DMS153 treated with DMSO at 0.1 percent for 48 hours (cell line): Measurements from ENCODE around the gene ZBTB9.
"Not testable (repeated sequence)": the region's sequence is repeated elsewhere in the genome, so short reads cannot be mapped to it uniquely, and the experiment has no call there.

Experiments
- DNase-seq: peaks from one replicate; lab custom pipeline; 2025; ENCODE audit not compliant: unreplicated experiment; lab: John Stamatoyannopoulos, UW

ZBTB9 gene

GRCh38 chr6:33459226-33459625, 4.8 kb downstream of the ZBTB9 start:
- no peak for DNase-seq

- no peak for DNase-seq
Observed at GRCh38 chr6:33466075-33466735, 11.8 kb downstream of the ZBTB9 start.

DNA sequence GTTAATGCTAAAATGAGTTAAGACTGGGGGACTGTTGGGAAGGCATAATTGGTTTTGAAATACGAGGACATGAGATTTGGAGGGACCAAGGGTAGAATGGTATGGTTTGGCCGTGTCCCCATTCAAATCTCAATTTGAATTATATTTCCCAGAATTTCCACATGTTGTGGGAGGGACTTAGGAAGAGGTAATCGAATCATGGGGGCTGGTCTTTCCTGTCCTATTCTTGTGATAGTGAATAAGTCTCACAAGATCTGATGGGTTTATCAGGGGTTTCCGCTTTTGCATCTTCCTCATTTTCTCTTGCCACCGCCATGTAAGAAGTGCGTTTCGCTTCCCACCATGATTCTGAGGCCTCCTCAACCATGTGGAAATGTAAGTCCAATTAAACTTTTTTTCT, 12.7 kb downstream of the ZBTB9 start:
- DNase-seq, result no peak

- DNase-seq, result no peak
Observed at GRCh38 chr6:33469661-33470060, 15.3 kb downstream of the ZBTB9 start.

GRCh38 chr6:33477864-33478263, 23.5 kb downstream of the ZBTB9 start:
- DNase-seq, result no peak

- no peak for DNase-seq
Observed at GRCh38 chr6:33481192-33481591, 26.8 kb downstream of the ZBTB9 start.

- DNase-seq, result not testable (repeated sequence)
Observed at GRCh38 chr6:33482620-33483019, 28.2 kb downstream of the ZBTB9 start.

- DNase-seq, result no peak
Observed at GRCh38 chr6:33483678-33484077, 29.3 kb downstream of the ZBTB9 start.

- not testable (repeated sequence) for DNase-seq
Observed at GRCh38 chr6:33484673-33485262, 30.4 kb downstream of the ZBTB9 start.

GRCh38 chr6:33485680-33486079, 31.3 kb downstream of the ZBTB9 start:
- DNase-seq, result not testable (repeated sequence)

- no peak for DNase-seq
Observed at GRCh38 chr6:33488339-33488738, 34.0 kb downstream of the ZBTB9 start.

GRCh38 chr6:33490198-33490597, 35.8 kb downstream of the ZBTB9 start:
- DNase-seq, result no peak

DNA sequence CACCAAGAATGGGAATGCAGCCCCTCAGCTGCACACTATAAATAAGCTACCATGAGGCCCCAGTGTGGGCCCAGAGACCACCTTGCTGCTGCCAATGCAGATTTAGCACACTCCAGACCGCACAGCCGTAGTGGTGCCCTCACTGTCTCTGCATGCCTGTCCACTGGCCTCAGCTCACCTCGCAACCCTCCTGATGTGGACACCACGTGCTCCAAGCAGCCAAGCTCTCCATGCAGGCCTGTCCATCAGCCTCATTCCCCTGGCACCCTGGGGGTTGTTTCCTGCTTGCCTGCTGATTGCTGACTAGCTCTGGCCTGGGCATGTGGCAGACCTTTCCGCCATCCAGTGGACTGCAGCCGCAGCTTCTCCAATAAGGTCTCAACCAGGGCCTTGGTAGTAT, 36.2 kb downstream of the ZBTB9 start:
- DNase-seq, result no peak

- no peak for DNase-seq
Observed at GRCh38 chr6:33492093-33492492, 37.7 kb downstream of the ZBTB9 start.

GRCh38 chr6:33497157-33497556, 42.8 kb downstream of the ZBTB9 start:
- DNase-seq, result no peak

- no peak for DNase-seq
Observed at GRCh38 chr6:33502486-33502885, 48.1 kb downstream of the ZBTB9 start.

DNA sequence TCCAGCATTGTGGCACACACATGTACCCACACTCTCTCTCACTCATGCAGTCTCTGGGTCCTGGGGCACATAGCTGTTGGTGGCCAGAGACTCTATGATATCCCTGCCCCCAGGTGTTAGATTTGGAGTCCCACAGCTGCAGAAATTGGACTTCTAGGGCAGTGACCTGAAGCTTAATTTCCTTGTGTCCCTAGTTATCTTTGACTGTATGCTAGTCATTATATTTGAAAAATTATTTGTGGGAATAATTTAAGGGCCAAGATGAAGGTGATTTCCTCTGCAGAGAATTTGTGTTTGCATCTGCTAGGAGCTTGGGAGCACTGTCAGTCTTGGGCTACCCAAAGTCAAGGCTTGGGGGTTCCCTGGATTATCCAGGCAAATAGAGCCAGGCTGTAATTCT, 50.1 kb downstream of the ZBTB9 start:
- DNase-seq, result no peak

DNA sequence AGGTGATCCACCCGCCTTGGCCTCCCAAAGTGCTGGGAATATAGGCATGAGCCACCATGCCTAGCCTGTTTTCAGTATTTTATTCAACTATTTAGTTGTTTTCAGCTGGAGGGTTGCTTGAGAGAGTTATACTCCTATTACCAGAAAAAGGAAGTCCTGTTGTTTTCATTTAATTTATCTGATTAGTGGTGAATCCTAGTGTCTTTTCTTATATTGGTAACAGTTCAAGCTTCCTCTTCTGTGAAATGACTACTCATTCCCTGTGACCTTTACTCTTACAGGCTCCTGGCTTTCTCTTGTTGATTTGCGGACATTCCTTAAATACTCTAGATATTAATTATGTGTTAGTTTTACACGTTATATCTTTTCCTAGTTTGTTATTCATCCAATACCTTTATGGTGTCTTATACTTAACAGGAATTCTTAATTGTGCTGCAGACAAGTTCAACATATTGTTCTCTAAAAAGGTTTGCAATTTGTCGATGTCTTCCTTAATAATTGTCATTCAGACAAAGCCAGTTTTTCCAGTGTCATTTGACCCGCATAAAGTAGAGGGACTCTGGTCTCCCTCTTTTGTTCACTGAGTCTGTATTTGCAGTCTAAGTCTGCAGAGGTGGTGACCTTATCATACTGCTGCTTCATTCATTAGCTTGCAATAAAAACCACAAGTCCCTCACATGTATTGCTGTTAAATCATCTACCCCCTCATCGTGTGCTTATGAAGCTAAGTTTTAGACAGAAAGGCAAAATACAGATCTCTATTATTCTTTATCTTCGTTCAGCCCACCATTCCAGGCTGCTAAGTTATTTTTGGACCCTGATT, 51.4 kb downstream of the ZBTB9 start:
- no peak for DNase-seq
